H1 (cell line): ENCODE results near the gene EGFLAM. TPM values are rescaled to one million over a fixed set of nuclear protein-coding genes. Genes with fewer than 3 reads are reported as not detected.
A peak's percentile ranks its signal among the peaks of the same experiment; 100 is the strongest.

Experiments
- CTCF ChIA-PET: fragments of 300-600 bp; sonication (Branson Sonifier 250); formaldehyde crosslinking; loops from one replicate; lab custom pipeline; 2021; ENCODE audit not compliant: partially characterized antibody; lab: Charles Lee
- POLR2A ChIA-PET: fragments of 300-600 bp; sonication (Branson Sonifier 250); formaldehyde crosslinking; loops from one replicate; lab custom pipeline; 2021; ENCODE audit warnings: inconsistent platforms; ENCODE audit not compliant: partially characterized antibody; lab: Charles Lee
- DNase-seq, 2 experiments: peaks; one replicate each; pipeline versions ENCODE4 v3.0.0 to v3.0.0-alpha.2; 2010 to 2022; ENCODE audit warnings: low spot score in 2 of 2, low read depth in 1 of 2, mixed read lengths in 1 of 2
- FAIRE-seq: peaks from 2 replicates; lab custom pipeline; 2011; peaks lifted over from hg19 to GRCh38; lab: Jason Lieb, UNC
- H2AFZ ChIP-seq: 2 replicates; pipeline ENCODE4 v1.8.1; 2012; ENCODE audit warnings: low read length, inconsistent platforms
- H2AK5ac ChIP-seq: 2 replicates; pipeline ENCODE4 v1.6.1; 2013; ENCODE audit warnings: low read depth, low read length
- H2BK120ac ChIP-seq: replicated peaks from 2 replicates; pipeline ENCODE3; 2013; ENCODE audit warnings: low read depth, low read length, inconsistent platforms
- H2BK12ac ChIP-seq: 2 replicates; pipeline ENCODE4 v1.6.1; 2013; ENCODE audit warnings: low read depth, low read length
- H2BK15ac ChIP-seq: 2 replicates; pipeline ENCODE4 v1.6.1; 2013; ENCODE audit warnings: low read length
- H2BK20ac ChIP-seq: 2 replicates; pipeline ENCODE4 v1.6.1; 2013; ENCODE audit warnings: low read length
- H2BK5ac ChIP-seq: 2 replicates; pipeline ENCODE4 v1.6.1; 2013; ENCODE audit warnings: low read depth, low read length
- H3K14ac ChIP-seq: 2 replicates; pipeline ENCODE4 v1.6.1; 2013; ENCODE audit warnings: inconsistent platforms; ENCODE audit not compliant: insufficient read length
- H3K18ac ChIP-seq: 2 replicates; pipeline ENCODE4 v1.6.1; 2013; ENCODE audit warnings: low read length; ENCODE audit errors: extremely low read depth
- H3K23ac ChIP-seq: 2 replicates; pipeline ENCODE4 v1.6.1; 2013; ENCODE audit warnings: inconsistent platforms; ENCODE audit not compliant: insufficient read length
- H3K23me2 ChIP-seq: 2 replicates; pipeline ENCODE4 v1.6.1; 2013; ENCODE audit warnings: low read depth, low read length
- H3K27ac ChIP-seq: 2 replicates; pipeline ENCODE4 v1.6.1; 2011; ENCODE audit warnings: low read depth, low read length, inconsistent platforms
- H3K27me3 ChIP-seq, 4 experiments: replicated peaks in 1 of 4; 1 replicate in 1 of 4; 2 replicates in 3 of 4; pipeline versions ENCODE4 v1.6.1 to v1.8.1; 2011 to 2013; ENCODE audit warnings: low read length in 3 of 4, mild to moderate bottlenecking in 3 of 4, inconsistent platforms in 2 of 4, mixed read lengths in 2 of 4, moderate library complexity in 1 of 4; ENCODE audit not compliant: control insufficient read depth in 3 of 4, insufficient read depth in 3 of 4; ENCODE audit errors: extremely low read depth in 1 of 4
- H3K36me3 ChIP-seq, 4 experiments: 2 replicates each; pipeline versions ENCODE4 v1.6.1 to v1.8.1; 2011 to 2013; ENCODE audit warnings: mild to moderate bottlenecking in 4 of 4, low read length in 3 of 4, moderate library complexity in 2 of 4, control low read depth in 1 of 4, inconsistent platforms in 1 of 4; ENCODE audit not compliant: insufficient read depth in 4 of 4, control insufficient read depth in 2 of 4
- H3K4ac ChIP-seq: replicated peaks from 2 replicates; pipeline ENCODE3; 2013; ENCODE audit warnings: low read length, low read depth, mixed read lengths, inconsistent platforms; ENCODE audit not compliant: insufficient read length
- H3K4me1 ChIP-seq, 4 experiments: replicated peaks in 1 of 4; 1 replicate in 1 of 4; 2 replicates in 3 of 4; pipeline versions ENCODE4 v1.6.1 to v1.8.1; 2011 to 2013; ENCODE audit warnings: low read length in 3 of 4, inconsistent platforms in 2 of 4, mixed read lengths in 1 of 4; ENCODE audit not compliant: insufficient read depth in 4 of 4, control insufficient read depth in 3 of 4
- H3K4me2 ChIP-seq, 2 experiments: 2 replicates each; pipeline versions ENCODE4 v1.6.1 to v1.8.1; 2011 to 2013; ENCODE audit warnings: low read depth in 2 of 2, low read length in 2 of 2, control low read depth in 1 of 2, inconsistent platforms in 1 of 2, mild to moderate bottlenecking in 1 of 2; ENCODE audit not compliant: insufficient read depth in 1 of 2
- H3K4me3 ChIP-seq, 4 experiments: fragments of 200-600, 300-600 bp in 1 of 4; sonication (generic), shearing (Covaris generic), sonication (Bioruptor Twin) in 1 of 4; 2 replicates each; pipeline versions ENCODE4 v1.5.1 to v1.8.1; 2011 to 2016; ENCODE audit warnings: low read length in 4 of 4, low read depth in 3 of 4, control low read depth in 2 of 4, inconsistent platforms in 2 of 4, mild to moderate bottlenecking in 2 of 4, mixed read lengths in 1 of 4, moderate library complexity in 1 of 4; ENCODE audit not compliant: insufficient read depth in 2 of 4; ENCODE audit errors: extremely low read depth in 1 of 4
- H3K56ac ChIP-seq: replicated peaks from 2 replicates; pipeline ENCODE3; 2013; ENCODE audit warnings: low read depth, mild to moderate bottlenecking, mixed read lengths, low read length, inconsistent platforms; ENCODE audit not compliant: insufficient read length
- H3K79me1 ChIP-seq: 2 replicates; pipeline ENCODE4 v1.6.1; 2013; ENCODE audit warnings: low read depth, low read length, control low read depth
- H3K79me2 ChIP-seq, 2 experiments: 2 replicates each; pipeline versions ENCODE4 v1.6.1 to v1.8.1; 2012 to 2013; ENCODE audit warnings: low read length in 2 of 2, mild to moderate bottlenecking in 2 of 2, inconsistent platforms in 1 of 2; ENCODE audit not compliant: insufficient read depth in 2 of 2, control insufficient read depth in 1 of 2
- H3K9ac ChIP-seq, 4 experiments: replicated peaks in 1 of 4; 1 replicate in 1 of 4; 2 replicates in 3 of 4; pipeline versions ENCODE4 v1.6.1 to v1.8.1; 2011 to 2013; ENCODE audit warnings: low read depth in 3 of 4, low read length in 3 of 4, control low read depth in 2 of 4, mild to moderate bottlenecking in 2 of 4, moderate library complexity in 2 of 4, inconsistent platforms in 1 of 4; ENCODE audit errors: extremely low read depth in 1 of 4
- H3K9me3 ChIP-seq, 2 experiments: 2 replicates each; pipeline versions ENCODE4 v1.6.1 to v1.8.1; 2012 to 2013; ENCODE audit warnings: mild to moderate bottlenecking in 2 of 2, moderate library complexity in 2 of 2, control low read depth in 1 of 2, inconsistent platforms in 1 of 2, low read depth in 1 of 2, low read length in 1 of 2, mixed read lengths in 1 of 2; ENCODE audit not compliant: insufficient read depth in 2 of 2
- H4K20me1 ChIP-seq, 2 experiments: replicated peaks in 1 of 2; 2 replicates each; pipeline versions ENCODE3 to v1.8.1; 2011 to 2013; ENCODE audit warnings: inconsistent platforms in 2 of 2, low read length in 2 of 2, mild to moderate bottlenecking in 1 of 2; ENCODE audit not compliant: insufficient read depth in 2 of 2, control insufficient read depth in 1 of 2
- H4K5ac ChIP-seq: 2 replicates; pipeline ENCODE4 v1.6.1; 2013; ENCODE audit warnings: low read length, low read depth, mixed read lengths, inconsistent platforms; ENCODE audit not compliant: insufficient read length
- H4K8ac ChIP-seq: 2 replicates; pipeline ENCODE4 v1.8.0; 2013; ENCODE audit warnings: mild to moderate bottlenecking, moderate library complexity, low read length, inconsistent platforms; ENCODE audit not compliant: insufficient read depth; ENCODE audit errors: extremely low read depth
- H4K91ac ChIP-seq: replicated peaks from 2 replicates; pipeline ENCODE3; 2013; ENCODE audit warnings: low read length, mixed read lengths, inconsistent platforms; ENCODE audit not compliant: insufficient read length
- CBX5 ChIP-seq: fragments of 300-800, 300-1000 bp; sonication (generic); IDR thresholded peaks from 2 replicates; pipeline ENCODE4 v1.7.1; 2016; ENCODE audit warnings: antibody characterized with exemption, low read length, low read depth
- CEBPB ChIP-seq: IDR thresholded peaks from 2 replicates; pipeline ENCODE4 v1.6.1; 2012; ENCODE audit warnings: low read depth, low read length
- KDM4A ChIP-seq: IDR thresholded peaks from one replicate; pipeline ENCODE4 v1.7.1; 2012; ENCODE audit warnings: low read depth, mild to moderate bottlenecking, moderate library complexity, low read length, inconsistent platforms; ENCODE audit not compliant: severe bottlenecking
- RNF2 ChIP-seq: fragments of 200-900, 300-1000 bp; sonication (generic); IDR thresholded peaks from 2 replicates; pipeline ENCODE4 v1.7.1; 2016; ENCODE audit warnings: borderline replicate concordance, low read depth, mild to moderate bottlenecking, antibody characterized with exemption, low read length; ENCODE audit not compliant: poor library complexity, severe bottlenecking; ENCODE audit errors: missing control alignments
- TBP ChIP-seq: IDR thresholded peaks from 2 replicates; pipeline ENCODE4 v1.6.1; 2011; ENCODE audit warnings: low read depth, low read length, improper control_type of control experiment
- TEAD4 ChIP-seq: IDR thresholded peaks from 2 replicates; pipeline ENCODE4 v1.6.1; 2012; ENCODE audit warnings: low read depth, low read length, inconsistent platforms, mixed read lengths
- WGBS, 2 experiments: shearing (Covaris generic) in 1 of 2; methylation state at CpG; one replicate each; pipeline versions ENCODE4 v1.1.6 to v1.1.7; 2013 to 2015; ENCODE audit warnings: low lambda C conversion rate in 2 of 2, mixed read lengths in 2 of 2, inconsistent platforms in 1 of 2, low coverage in 1 of 2, missing lambda C conversion rate in 1 of 2; ENCODE audit not compliant: insufficient replicate concordance in 2 of 2, insufficient coverage in 1 of 2, insufficient read length in 1 of 2; ENCODE audit errors: extremely low coverage in 1 of 2, missing lambda C conversion rate in 1 of 2; 5-methylcytosine and 5-hydroxymethylcytosine counted together
- polyA plus RNA-seq, 7 experiments: library from polyadenylated mRNA; depleted of rRNA in 3 of 7; stranded (reverse) in 5 of 7; unstranded in 2 of 7; fragments of >200 nt in 5 of 7; fragments of 200-250 nt in 2 of 7; gene quantifications; 1 replicate in 5 of 7; 2 replicates in 1 of 7; 4 replicates in 1 of 7; pipeline versions ENCODE4 v1.2.1 to v1.2.3, GENCODE V29; 2011 to 2013; ENCODE audit warnings: missing spikeins in 2 of 7, mixed read lengths in 2 of 7
- total RNA-seq: library from RNA; stranded (reverse); fragmentation: NEBNext Ultra II Directional; extraction: Animal tissue kit (Norgen Biotek cat#: 25700); gene quantifications from 2 replicates; pipeline ENCODE4 v1.2.1, GENCODE V29; 2021

Gene EGFLAM
- total and polyA plus RNA-seq, 2 of the 8 experiments (the other 6 are each of a cell fraction or from before 2014, with no cell fraction given): 0.20 to 0.24 TPM

DNA sequence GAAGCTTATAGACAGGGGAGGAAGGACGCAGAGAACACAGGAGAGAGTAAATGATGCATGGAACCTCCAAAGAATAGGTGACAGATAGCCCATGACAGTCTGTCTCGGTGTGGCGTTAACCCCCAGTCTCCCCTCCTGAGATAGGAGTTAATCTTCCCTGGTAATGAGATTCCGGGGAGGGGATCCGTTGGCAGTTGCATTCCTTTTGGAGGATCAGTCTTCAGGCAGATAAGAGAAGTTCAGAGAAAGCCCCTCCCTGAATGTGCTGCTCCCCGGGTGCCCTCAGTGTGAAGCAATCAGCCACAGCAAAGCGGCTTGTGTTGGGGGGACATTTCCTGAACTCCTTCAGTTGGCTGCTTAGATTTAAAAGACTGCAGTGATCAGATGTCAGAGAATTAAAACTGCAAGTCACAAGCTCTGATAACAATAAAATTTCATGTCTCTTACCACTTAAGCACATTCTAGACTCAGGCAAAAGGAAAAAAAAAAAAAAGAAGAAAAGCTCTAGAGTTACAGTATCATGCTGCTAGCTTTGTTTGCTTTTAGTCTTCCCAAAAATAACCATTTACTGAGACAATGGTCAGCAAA, 121.1 kb downstream of the EGFLAM start:
- H3K36me3 ChIP-seq: no peaks in the 10 kb centered on the region
- H4K20me1 ChIP-seq: no peaks in the 10 kb centered on the region
- CTCF ChIA-PET: interaction anchor here (0.6 to 2.1 kb wide), 2 partner anchors 14 to 18 kb away, joined by 3 to 5 read pairs; no protein-coding TSS in a partner anchor
- DNase-seq (peak in 1 of 2 experiments; percentile 7), FAIRE-seq (no peak)
- H4K8ac ChIP-seq: no peak overlapping the region
- no peak overlapping the region for H3K23ac ChIP-seq
- no peak overlapping the region for H2AFZ ChIP-seq
- no peaks in the 10 kb centered on the region for H3K79me1 ChIP-seq
- H2BK12ac ChIP-seq: no peak overlapping the region
- H3K9ac ChIP-seq: no peak overlapping the region
- 33% methylated on average over 7 of the region's 7 CpGs; no CpG with 5 or more reads in 1 of the 2 experiments for WGBS, 2 experiments
- no peak overlapping the region for H3K27ac ChIP-seq
- no peak overlapping the region for H3K56ac ChIP-seq
- H3K27me3 ChIP-seq: peaks cover 0 to 3% (median 0%) of the 10 kb centered on the region in 4 experiments; a peak in 1 of 7 replicates
- no peak overlapping the region for H3K14ac ChIP-seq
- no peak overlapping the region for H2BK5ac ChIP-seq
- H3K18ac ChIP-seq: no peak overlapping the region
- H3K9me3 ChIP-seq: no peaks in the 10 kb centered on the region
- H2BK15ac ChIP-seq: no peak overlapping the region
- no peaks in the 10 kb centered on the region for H3K79me2 ChIP-seq
- no peaks in the 10 kb centered on the region for H3K23me2 ChIP-seq
- no peak for TF ChIP-seq KDM4A
- peak; percentile 32; the same call in 1 of the 2 replicates for TF ChIP-seq TEAD4
- peak; percentile 95 for TF ChIP-seq CEBPB
- TF ChIP-seq TBP: no peak
- TF ChIP-seq RNF2: no peak
- TF ChIP-seq CBX5: no peak
- H3K4me3 ChIP-seq: peak overlapping the region in 1 of 4 experiments; percentile 16; a peak in 1 of 8 replicates
- no peak overlapping the region for H4K91ac ChIP-seq
- POLR2A ChIA-PET: no interaction called here
- peaks cover 0 to 17% (median 7%) of the 10 kb centered on the region in 4 experiments; a peak in 3 of 7 replicates for H3K4me1 ChIP-seq
- no peak overlapping the region for H2AK5ac ChIP-seq
- H2BK20ac ChIP-seq: no peak overlapping the region
- peak overlapping the region; percentile 3 to 34 for H3K4me2 ChIP-seq
- H3K4ac ChIP-seq: no peak overlapping the region
- no peak overlapping the region for H2BK120ac ChIP-seq
- H4K5ac ChIP-seq: no peak overlapping the region
